GM21576 (cell line): ENCODE measurements around the gene TGM2.
"Not testable (repeated sequence)": the region's sequence is repeated elsewhere in the genome, so short reads cannot be mapped to it uniquely, and the experiment has no call there.

Experiments
- ATAC-seq: cut with Tn5 transposase; IDR thresholded peaks from one replicate; pipeline ENCODE4 v1.9.1; 2021; ENCODE audit warnings: mild to moderate bottlenecking, moderate library complexity; ENCODE audit not compliant: unreplicated experiment

The TGM2 gene

DNA sequence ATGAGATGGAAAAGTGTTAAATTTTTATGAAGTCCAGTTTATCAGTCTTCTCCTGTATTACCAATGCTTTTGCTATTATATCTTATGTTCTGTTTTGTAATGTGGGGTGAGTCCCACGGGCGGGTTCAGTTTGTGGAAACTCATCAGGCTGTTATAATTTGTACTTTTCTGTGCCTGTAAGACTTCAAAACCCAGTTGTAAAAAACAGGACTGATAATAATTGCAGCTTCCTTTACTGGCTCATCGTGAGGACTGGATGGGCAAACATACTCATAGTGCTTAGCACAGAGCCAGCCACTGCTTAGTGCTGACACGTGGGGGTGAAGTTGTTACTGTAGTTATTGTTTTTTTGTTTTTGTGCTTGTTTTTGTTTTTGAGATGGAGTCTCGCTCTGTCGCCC is 45.6 kb downstream of the TGM2 start:
- ATAC-seq: no peak

DNA sequence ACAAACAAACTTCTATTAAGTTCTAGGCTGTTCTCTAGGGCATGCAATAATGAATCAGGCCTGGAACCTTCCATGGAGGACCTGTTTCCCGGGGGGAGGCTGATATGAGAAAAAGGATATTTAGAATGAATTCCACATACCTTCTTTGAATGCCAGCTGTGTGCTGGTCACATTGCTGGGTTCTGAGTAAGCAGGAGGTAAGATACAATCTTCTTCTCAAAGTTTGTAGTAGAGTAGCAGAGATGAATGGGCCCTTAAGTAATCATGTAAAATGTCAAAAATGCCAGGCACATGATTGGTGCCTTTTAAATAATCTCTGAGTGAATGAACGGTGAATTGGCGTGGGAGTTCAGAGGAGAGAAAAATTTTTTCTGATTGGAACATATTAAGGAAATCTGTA is 47.4 kb downstream of the TGM2 start:
- ATAC-seq: no peak

DNA sequence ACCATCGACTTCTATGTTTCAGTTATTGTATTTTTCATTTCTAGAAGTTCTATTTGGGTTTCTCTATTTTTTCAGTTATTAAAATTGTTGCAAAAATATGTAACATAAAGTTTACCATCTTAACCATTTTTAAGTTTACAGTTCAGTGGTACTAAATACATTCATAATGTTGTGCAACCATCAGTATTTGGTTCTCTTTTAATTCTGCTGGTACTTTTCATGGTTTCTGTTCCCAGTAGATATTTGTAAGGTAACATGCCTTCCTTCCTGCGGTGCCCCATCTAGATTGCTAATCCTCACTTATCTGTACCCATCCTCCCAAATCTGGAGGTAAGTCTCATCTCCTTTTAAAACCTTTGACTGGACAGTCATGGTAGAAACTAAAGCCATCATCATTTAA is 47.9 kb downstream of the TGM2 start:
- ATAC-seq: no peak

DNA sequence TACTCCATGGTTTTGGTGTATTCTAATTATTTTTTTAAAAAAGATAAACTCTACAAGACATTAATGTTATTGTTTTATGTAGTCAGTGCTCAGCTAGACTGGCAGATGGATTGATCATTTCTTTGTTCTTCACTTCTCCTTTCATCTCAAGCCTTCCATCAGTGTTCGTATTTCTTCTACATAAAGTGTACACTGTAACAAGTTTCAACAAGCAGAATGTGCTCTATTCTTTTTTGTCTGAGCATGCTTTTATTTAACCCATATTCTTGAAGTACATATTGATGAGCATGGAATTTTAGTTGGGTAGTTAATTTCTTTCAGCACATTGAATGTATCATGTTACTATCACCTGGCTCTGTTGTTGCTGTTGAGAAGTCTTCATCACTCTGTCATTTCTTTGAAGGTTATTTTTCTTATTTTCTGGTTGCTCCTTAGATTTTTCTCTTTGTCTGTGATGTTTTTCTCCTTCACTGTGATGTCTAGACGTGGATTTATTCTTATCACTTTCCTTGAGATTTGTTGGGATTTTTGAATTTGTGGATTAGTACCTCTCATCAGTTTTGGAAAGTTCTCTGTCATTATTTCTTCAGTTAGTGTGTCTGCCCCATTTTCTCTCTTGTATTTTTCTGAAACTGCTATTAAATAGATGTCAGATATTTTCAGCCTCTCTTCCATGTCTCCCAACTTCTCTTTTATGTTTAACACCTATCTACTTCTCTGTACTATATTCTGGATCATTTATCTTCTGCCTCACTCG is 48.5 kb downstream of the TGM2 start:
- no peak for ATAC-seq

DNA sequence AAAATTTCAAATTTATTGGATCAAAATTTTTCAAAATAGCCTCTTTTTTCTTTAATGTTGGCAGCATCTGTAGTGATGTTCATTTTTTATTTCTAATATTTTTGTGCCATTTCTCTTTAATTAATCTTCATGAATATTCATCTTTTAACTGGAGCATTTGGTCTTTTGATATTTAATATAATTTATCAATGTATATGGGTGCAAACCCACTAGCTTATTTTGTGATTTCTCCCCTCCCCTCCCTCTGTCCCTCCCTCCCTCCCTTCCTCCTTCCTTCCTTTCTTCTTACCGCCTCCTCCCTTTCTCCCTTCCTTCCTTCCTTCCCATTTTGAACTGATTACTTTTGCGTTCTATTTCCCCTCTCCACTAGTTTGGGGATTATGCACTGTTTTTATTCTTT is 49.2 kb downstream of the TGM2 start:
- ATAC-seq: no peak

DNA sequence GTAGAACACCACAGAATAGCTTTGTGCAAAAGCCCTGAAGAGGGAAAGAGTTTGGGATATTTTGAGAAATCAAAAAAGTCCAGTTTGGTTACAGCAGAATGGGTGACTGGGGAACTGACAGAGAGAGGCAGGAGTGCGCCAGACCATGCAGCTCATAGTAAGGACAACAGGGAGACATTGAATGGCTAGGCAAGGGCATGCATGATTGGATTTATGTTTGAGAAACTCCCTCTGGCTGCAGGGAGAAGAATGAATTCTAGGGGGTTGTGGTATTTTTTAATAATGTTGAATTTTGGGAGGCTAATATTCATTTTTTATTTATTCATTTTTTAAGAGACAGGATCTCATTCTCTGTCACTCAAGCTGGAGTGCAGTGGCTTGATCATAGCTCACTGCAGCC is 49.9 kb downstream of the TGM2 start:
- no peak for ATAC-seq

DNA sequence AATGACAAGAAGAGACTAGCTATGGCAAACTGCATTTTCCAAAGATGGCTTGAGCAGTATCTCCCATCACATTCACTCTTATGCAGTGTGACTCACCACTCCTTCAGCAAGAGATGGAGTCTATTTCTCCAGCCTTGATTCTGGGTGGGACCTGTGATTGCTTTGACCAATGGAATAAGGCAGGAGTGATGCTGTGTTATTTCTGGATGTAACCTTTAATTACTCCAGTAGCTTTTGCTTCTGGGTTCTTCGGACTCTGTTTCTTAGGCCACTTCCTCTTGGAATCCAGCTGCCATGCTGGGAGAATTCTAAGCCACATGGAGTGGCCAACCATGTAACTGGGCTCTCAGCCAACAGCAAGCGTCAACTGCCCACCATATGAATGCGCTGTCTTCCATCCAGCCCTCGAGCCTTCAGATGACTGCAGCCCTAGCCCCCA is 50.7 kb downstream of the TGM2 start:
- ATAC-seq: no peak

DNA sequence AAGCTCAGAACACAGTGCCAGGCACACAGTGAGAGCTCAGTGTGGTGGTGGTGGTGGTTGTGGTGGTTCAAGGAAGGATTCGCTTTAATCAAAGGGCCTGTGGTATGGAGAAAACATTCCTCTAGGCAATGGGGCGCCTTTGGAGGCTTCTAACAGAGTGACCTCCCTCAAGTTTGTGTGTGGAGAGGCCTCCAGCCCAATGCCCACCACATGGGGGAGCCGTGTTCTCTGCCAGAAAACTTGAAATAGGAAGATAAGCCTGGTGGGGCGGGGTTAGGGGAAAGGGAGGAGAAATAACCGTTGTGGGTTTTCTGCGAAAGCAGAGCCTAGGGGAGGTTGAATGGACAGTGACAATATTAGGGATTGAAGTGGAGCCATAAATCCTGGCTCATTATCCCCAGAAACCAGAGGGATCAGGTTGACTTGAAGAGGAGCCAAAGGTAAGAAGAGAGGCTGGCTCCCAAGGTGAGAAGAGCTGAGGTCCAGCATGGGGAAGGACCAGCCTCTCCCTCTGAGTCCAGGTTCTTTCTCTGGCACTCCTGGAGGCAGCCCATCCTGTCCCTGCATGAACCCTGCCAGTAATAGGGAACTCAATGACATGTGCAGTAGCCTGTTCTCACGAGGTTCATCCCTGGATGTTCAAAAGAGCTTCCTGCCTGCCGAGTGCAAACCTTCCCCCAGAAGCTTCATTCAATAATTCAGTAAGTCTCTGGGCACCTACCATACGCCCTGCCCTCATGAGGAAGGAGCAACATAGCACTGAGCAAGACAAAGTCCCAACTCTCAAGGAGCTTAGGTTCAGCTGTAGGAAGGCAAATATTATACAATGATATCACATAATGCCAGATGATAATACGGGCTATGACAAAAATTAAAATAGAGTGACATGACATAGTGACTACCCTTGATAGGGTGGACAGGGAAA is 51.4 kb downstream of the TGM2 start:
- ATAC-seq: no peak

DNA sequence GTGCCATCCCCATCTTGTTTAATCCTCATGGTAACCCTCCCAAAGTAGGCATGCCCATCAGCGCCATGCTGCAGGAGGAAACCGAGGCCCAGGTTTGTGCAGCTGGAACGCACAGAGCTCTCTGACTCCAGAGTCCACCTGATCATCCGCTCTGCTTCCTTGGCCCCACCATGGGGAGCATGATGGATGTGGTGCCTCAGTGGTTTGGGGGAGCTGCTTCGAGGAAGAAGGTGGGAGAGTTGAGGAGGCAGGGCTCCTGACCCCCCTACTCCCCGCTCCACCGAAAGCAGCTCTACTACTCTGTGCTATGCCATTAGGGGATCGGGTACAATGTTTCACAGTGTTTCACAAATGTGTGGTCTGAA is 52.2 kb downstream of the TGM2 start:
- ATAC-seq: no peak

DNA sequence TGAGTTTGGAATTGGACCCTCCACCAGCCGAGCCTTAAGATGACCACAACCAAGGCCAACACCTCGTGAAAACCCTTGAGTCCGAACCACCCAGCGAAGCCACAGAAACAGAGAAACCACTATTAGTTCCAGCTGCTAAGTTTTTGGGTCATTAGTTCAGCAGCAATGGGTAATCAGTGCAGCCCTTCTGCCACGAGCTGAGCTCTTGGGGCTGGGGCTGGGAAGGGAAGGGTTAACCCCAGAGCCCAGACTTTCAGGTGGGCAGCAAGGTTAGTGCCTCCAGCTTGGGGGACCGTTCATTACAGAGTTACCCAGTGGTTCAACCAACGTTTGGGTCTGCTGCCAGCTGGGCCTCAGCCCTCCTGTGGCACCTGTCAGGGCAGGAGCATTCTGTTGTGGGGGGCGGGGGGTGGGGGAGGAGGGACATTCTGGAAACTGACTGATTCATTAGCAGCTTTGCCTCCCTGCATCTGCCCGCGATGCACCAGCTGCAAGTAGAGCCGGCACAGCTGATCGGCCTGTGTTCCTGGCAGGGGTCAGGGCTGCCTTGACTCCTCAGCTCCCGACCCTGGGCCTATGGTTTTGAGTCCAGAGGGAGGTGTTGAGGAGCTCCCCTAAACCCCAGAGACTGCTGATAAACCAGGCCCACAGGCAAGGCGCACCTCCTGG is 52.7 kb downstream of the TGM2 start:
- ATAC-seq: no peak

DNA sequence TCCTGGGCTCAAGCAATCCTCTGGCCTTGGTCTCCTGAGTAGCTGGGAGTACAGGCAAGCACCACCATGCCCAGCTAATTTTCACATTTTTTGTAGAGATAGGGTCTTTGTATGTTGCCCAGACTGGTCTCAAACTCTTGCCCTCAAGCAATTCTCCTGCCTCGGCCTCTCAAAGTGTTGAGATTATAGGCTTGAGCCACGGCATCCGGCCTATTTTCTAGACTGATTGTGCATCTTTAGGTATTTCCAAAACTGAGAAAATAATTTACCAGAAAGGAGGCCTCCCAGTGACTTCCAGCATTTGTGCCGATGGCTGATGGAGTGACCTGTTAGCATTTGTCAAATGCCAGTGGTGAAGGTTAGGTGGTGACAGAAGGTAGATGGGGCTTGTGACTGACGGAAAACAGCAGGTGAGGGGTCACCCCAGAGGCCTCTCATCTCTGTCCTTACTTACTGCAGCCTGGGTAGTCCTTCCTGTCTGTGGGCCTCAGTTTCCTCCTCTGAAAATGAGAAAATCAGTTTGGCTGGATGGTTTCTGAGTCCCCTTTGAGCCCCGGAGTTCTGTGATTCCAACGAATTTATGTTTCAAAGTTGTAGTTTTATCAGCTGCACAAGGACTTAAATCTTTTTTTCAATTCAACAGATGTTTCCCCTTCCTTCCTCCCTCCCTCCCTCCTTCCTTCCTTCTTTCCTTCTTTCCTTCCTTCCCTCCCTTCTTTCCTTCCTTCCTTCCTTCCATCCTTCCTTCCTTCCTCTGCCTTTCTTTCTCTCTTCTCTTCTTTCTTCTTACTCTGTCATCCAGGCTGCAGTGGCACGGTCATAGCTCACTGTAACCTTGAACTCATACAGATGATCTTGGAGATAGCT is 53.5 kb downstream of the TGM2 start:
- no peak for ATAC-seq

DNA sequence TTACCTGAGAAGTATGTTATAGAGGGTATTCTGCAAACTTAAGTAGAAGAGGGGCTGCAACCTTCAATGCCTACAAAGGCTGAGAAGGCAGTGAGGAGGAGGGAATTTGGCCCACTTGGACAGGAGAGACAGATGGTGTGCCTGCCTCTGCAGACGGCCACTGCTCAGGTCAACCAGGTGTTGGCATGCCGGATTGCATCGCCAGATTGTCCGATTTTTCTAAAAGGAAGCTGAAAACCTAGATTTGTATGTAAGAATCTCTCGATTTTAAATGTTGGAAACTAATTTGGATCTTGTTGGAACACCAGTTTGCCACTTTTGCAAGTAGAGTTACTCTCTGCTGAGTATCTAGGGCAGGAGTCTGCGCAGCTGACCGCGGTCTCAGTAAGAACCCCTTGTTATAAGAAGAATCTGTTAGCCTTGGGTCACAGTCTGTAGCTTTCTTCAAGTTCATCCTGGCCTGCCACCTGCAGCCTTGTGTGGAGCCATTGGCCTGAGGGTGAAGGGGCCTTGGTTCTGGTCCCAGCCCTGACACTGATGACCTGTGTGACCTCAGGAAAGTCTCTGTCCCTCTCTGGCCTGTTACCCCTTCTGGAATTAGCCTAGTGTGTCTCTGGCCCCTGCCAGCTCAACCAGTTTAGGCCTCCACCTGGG is 54.4 kb downstream of the TGM2 start:
- no peak for ATAC-seq

DNA sequence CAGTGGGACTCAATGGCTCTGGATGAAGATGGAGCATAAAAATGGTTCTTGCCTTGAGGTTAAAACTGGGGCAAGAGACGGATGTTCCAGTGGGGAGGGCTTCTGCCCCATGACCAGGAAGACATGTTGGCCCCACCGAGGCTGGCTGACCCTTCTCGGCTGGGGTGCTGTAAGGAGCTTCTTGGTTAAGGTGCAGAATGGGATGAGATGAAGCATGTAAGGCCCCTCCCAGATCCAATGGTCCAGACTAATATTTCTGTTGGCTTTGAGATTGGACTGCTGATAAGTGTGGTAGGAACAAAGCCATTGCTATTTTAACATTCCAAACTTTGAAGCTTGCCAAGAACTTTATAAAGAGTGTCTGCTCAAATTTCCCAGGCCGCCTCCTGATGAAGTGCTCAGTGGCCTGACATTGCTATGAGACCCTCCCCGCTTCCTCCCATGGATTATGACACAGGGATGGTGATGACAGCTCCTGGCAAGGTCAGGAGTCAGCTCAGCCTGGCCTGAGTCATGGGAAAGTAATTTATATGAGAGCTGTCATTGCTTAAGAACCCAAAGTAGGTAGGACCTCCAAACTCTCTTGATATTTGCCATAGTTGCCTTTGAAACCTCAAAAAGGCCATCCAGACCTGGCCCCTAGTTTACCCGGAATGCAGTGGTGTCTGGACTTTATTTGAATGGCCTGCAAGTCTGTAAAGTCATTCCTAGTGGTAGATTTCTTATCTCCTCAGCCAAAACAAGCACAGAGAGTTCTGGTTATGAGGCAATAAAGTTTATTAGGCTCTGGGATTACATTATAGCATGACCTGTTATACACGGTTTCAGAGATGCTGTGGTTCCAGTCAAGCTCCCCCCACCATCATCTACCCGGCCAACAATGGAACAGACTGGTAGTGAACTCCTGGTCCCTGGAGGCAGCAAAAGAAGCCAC is 55.2 kb downstream of the TGM2 start:
- no peak for ATAC-seq

DNA sequence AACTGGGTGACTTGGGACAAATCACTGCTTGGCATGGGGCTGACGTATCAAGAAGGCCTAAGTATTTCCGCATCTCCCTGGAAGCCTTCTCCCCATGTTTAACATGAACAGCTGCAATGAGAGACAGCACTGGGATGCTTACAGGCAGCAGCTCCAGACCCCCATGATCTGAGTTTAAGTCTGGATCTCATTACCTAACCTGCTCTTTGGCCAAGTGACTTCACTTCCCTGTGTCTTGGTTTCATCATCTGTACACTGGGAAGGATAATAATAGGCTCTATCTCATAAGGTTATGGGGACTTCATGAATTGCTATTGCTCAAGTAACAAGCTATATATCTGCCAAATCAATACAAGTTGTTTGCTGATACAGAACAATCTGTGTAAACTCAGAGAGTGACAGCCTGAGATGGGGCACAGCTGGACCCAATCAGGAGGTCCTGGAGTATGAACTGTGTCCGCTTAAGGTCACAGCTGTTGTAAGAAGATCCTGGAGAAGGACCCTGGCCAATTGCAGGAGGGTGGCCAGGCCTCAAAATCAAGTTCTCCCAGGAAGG is 56.0 kb downstream of the TGM2 start:
- no peak for ATAC-seq

DNA sequence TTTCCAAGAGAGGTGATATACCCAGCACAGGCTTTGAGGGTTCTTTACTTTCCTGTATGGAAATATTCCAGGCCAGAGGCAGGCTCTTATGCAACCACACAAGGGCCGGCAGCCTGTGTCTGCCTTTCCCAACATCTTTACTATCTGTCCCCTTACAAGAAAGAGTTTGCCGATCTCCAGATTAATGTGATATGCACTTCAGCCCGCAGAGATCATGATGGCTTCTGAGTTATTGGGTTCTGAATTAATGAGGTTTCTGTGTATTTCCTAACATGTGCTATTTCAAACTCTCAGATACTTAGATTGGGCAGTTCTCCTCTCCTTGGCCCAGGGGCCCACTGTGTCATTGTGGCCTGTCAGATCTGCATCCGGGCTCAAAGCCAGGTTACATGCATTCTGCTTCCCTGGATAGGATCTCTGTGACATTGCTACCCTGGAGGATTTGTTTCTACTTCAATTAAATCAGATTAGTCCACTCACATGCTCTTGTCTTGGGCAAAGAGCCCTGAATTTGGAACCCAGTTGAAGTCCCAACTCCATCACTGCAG is 56.6 kb downstream of the TGM2 start:
- ATAC-seq: no peak

DNA sequence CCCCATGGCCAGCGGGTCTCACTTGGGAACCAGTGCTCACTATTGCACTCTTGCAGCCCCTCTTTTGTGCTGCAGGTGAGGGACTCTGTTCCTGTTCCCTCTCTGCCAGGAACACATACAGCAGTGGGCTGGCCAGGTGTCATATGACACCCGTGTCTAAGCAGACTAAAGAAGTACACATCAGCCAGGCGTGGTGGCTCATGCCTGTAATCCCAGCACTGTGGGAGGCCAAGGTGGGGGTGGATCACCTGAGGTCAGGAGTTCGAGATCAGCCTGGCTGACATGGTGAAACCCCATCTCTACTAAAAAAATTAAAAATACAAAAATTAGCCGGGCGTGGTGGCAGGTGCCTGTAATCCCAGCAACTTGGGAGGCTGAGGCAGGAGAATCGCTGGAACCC is 57.2 kb downstream of the TGM2 start:
- not testable (repeated sequence) for ATAC-seq

DNA sequence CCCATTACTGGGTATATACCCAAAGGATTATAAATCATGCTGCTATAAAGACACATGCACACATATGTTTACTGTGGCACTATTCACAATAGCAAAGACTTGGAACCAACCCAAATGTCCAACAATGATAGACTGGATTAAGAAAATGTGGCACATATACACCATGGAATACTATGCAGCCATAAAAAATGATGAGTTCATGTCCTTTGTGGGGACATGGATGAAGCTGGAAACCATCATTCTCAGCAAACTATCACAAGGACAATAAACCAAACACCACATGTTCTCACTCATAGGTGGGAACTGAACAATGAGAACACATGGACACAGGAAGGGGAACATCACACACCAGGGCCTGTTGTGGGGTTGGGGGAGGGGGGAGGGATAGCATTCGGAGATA is 57.7 kb downstream of the TGM2 start:
- not testable (repeated sequence) for ATAC-seq

DNA sequence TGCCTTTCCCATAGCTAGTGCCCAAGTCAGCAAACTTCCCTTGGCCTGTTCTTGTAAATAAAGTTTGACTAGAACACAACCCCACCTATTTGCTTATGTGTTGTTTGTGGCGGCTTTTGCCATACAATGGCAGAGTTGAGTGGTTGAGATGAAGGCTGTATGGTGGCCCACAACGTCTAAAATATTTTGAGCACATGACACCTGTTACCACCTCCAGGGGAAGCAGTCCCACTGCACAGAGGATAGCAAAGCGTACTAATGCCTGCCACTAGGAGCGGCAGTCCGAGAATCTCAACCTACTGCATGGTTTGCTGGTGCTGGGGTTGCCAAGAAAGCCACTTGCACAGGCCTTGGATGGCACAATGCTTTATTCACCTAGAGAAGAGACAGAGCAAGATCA is 58.6 kb downstream of the TGM2 start:
- no peak for ATAC-seq

DNA sequence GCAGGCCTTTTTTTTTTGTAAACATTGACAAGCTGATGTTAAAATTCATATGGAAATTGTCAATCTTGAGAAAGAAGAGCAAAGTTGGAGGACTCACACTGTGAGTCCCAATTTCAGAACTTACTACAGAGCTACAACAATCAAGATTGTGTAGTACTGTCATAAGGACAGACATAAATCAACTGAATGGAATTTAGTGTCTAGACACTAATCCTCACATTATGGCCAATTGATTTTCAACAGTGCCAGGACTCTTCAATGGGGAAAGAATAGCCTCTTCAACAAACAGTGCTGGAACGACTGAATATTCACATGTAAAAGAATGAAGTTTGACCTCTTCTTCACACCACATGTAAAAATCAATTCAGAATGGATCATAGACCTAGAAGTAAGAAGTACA is 60.8 kb downstream of the TGM2 start:
- no peak for ATAC-seq
